ENCODE results near the gene AIG1. TPM values are rescaled to one million over a fixed set of nuclear protein-coding genes. Genes with fewer than 3 reads are reported as not detected.

Gene AIG1
- total RNA-seq, 3 donors from 2014 or later (not counting 1 experiment from before 2014, with no cell fraction given) = 5.6 to 8.9 (median 6.2) TPM

- H3K36me3 Mint-ChIP-seq = no peaks in the 10 kb centered on the region
- intact Hi-C loops (cut with micrococcal nuclease) = no loop called here
Measured at GRCh38 chr6:143369971-143370370, 309.3 kb downstream of the AIG1 start.

DNA sequence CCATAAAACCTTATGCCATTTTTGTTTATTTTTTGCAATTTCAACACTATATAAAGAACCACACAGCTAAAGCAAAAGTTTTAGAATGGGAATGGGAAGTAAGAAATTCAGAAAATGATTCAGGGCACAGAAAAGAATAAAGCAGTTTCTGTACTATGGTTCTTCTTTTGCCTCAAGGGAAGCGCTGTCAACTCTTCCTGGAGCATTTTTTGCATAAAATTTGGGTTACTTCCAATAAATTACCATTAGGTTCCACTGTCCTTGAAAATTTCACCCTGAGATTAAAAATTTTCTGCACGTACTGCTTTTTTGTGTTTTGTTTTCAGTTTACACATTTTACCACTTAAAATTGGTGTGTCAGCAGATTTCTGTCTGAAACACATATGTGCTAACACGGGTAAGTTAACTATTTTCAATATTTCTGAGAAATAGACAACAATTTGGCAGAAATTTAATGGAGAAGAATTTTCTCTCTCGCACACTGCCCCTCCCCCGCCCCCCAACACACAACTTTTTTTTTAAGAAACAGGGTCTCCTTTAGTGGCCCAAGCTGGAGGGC, 310.2 kb downstream of the AIG1 start:
- no peak overlapping the region for H3K27ac ChIP-seq (ENCODE audit: low read length)
- no peaks in the 10 kb centered on the region for H3K9me3 Mint-ChIP-seq
- intact Hi-C loops (cut with micrococcal nuclease) = no loop called here

More at GRCh38 chr6:143369971-143370370, 309.3 kb downstream of the AIG1 start:
- Mint-ChIP-seq H3K4me1 (no peaks in the 10 kb centered on the region), H3K9me3 (no peaks in the 10 kb centered on the region), H3K27ac (no peak overlapping the region), H3K4me3 (no peak overlapping the region), H3K27me3 (ENCODE audit: low read depth in 2 of 2) (peaks cover 0 to 12% of the 10 kb centered on the region in 2 donors)
- Histone ChIP-seq H3K27me3 (ENCODE audit: control insufficient read depth, insufficient read depth, low read length) (no peaks in the 10 kb centered on the region), H3K4me1 (ENCODE audit: control insufficient read depth, insufficient read depth, low read length) (no peaks in the 10 kb centered on the region), H3K4me3 (ENCODE audit: low read length) (no peak overlapping the region), H3K27ac (ENCODE audit: low read length) (no peak overlapping the region), H3K9me3 (ENCODE audit: control insufficient read depth, insufficient read depth, low read length) (no peaks in the 10 kb centered on the region), H3K36me3 (ENCODE audit: control insufficient read depth, insufficient read depth, low read length) (no peaks in the 10 kb centered on the region)
- WGBS (ENCODE audit: insufficient coverage) = 80% methylated on average over 3 of the region's 3 CpGs
- no peak for TF ChIP-seq CTCF (IDR thresholded peaks at IDR 0.05)
- no peak for ATAC-seq
- no peak for DNase-seq

DNA sequence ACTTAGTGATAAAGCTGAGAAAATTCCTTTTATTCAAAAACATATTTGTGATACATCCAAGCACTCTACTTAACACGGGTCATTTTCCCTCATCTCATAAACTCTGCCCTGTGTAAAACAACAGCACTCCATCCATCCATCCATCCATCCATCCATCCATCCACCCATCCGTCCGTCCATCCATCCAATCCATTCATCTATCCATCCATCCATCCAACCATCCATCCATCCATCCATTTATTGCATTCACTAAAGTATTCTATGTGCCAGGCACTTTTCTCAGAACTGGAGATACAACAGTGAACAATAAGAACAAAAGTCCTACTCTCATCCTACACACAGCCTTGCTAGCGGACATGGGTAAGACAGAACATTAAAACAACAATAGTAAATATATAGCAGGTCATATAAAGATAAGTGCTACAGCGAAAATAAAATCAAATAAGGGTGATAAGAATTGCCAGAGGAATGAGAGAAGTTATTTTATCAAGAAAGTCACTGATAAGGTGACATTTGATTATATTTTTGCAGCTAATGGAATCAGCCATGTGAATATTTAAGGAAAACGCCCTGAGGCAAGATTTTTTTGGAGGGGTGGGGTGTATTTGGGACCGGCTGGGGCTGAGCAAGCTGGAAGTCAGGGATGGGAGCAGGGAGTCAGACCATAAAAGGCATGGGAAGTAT, 311.7 kb downstream of the AIG1 start:
- Histone ChIP-seq H3K27me3 (ENCODE audit: control insufficient read depth, insufficient read depth, low read length) (no peaks in the 10 kb centered on the region), H3K36me3 (ENCODE audit: control insufficient read depth, insufficient read depth, low read length) (no peaks in the 10 kb centered on the region), H3K4me3 (ENCODE audit: low read length) (no peak overlapping the region), H3K27ac (ENCODE audit: low read length) (no peak overlapping the region), H3K4me1 (ENCODE audit: control insufficient read depth, insufficient read depth, low read length) (no peaks in the 10 kb centered on the region), H3K9me3 (ENCODE audit: control insufficient read depth, insufficient read depth, low read length) (no peaks in the 10 kb centered on the region)
- Mint-ChIP-seq H3K4me1 (no peaks in the 10 kb centered on the region), H3K9me3 (no peaks in the 10 kb centered on the region), H3K27me3 (ENCODE audit: low read depth in 2 of 2) (peaks cover 3 to 8% of the 10 kb centered on the region in 2 donors), H3K4me3 (no peak overlapping the region), H3K27ac (no peak overlapping the region), H3K36me3 (no peaks in the 10 kb centered on the region)
- intact Hi-C loops (cut with micrococcal nuclease) = no loop called here
- ATAC-seq (no peak), DNase-seq (no peak)
- WGBS (ENCODE audit: insufficient coverage) = 89% methylated on average over 6 of the region's 7 CpGs
- no peak for TF ChIP-seq CTCF (IDR thresholded peaks at IDR 0.05)

More for the DNA sequence above, 310.2 kb downstream of the AIG1 start:
- H3K36me3 ChIP-seq (ENCODE audit: control insufficient read depth, insufficient read depth, low read length) = no peaks in the 10 kb centered on the region
- H3K4me1 ChIP-seq (ENCODE audit: control insufficient read depth, insufficient read depth, low read length) = no peaks in the 10 kb centered on the region
- H3K27ac Mint-ChIP-seq = no peak overlapping the region
- H3K27me3 Mint-ChIP-seq (ENCODE audit: low read depth in 2 of 2) = peaks cover 0 to 12% of the 10 kb centered on the region in 2 donors
- no peak for TF ChIP-seq CTCF (IDR thresholded peaks at IDR 0.05)
- no peaks in the 10 kb centered on the region for H3K27me3 ChIP-seq (ENCODE audit: control insufficient read depth, insufficient read depth, low read length)
- no peak overlapping the region for H3K4me3 Mint-ChIP-seq
- no peaks in the 10 kb centered on the region for H3K9me3 ChIP-seq (ENCODE audit: control insufficient read depth, insufficient read depth, low read length)
- DNase-seq (no peak), ATAC-seq (no peak)
- H3K4me3 ChIP-seq (ENCODE audit: low read length) = no peak overlapping the region
- no peaks in the 10 kb centered on the region for H3K4me1 Mint-ChIP-seq
- H3K36me3 Mint-ChIP-seq = no peaks in the 10 kb centered on the region
- 94% methylated on average over 4 of the region's 5 CpGs for WGBS (ENCODE audit: insufficient coverage)
